HEK293T (cell line): ENCODE measurements around the gene RNF146.
A peak's percentile ranks its signal among the peaks of the same experiment; 100 is the strongest.

Experiments used
- CTCF ChIA-PET: fragments of 350-600 bp; formaldehyde crosslinking; extraction: SDS; loops from one replicate; lab custom pipeline; 2021; ENCODE audit warnings: antibody characterized with exemption, inconsistent platforms; lab: Yijun Ruan, JAX
- POLR2A ChIA-PET: fragments of 350-600 bp; formaldehyde crosslinking; extraction: SDS; loops from one replicate; lab custom pipeline; 2020; ENCODE audit warnings: antibody characterized with exemption, inconsistent platforms; lab: Yijun Ruan, JAX
- DNase-seq: peaks from one replicate; pipeline ENCODE4 v3.0.0; 2012; ENCODE audit warnings: mixed read lengths; ENCODE audit errors: extremely low spot score
- ARNT ChIP-seq: fragments of 450-650 bp; IDR thresholded peaks from 2 replicates; pipeline ENCODE4 v1.6.1; 2017; ENCODE audit warnings: mild to moderate bottlenecking
- BHLHE40 ChIP-seq: fragments of 450-650 bp; IDR thresholded peaks from 2 replicates; pipeline ENCODE4 v1.6.1; 2016; ENCODE audit warnings: mild to moderate bottlenecking, moderate library complexity, borderline replicate concordance
- CTBP1 ChIP-seq: fragments of 450-650 bp; IDR thresholded peaks from 2 replicates; pipeline ENCODE4 v1.6.1; 2016; ENCODE audit warnings: borderline replicate concordance
- ELF4 ChIP-seq: fragments of 450-650 bp; IDR thresholded peaks from 2 replicates; pipeline ENCODE4 v1.6.1; 2017; ENCODE audit warnings: antibody characterized with exemption
- FOXA1 ChIP-seq: fragments of 450-650 bp; IDR thresholded peaks from 2 replicates; pipeline ENCODE4 v1.6.1; 2016; ENCODE audit warnings: mild to moderate bottlenecking
- FOXK2 ChIP-seq: fragments of 450-650 bp; IDR thresholded peaks from 2 replicates; pipeline ENCODE4 v1.6.1; 2016; ENCODE audit warnings: mild to moderate bottlenecking
- FOXM1 ChIP-seq: fragments of 450-650 bp; IDR thresholded peaks from 2 replicates; pipeline ENCODE4 v1.6.1; 2017; ENCODE audit warnings: mild to moderate bottlenecking, borderline replicate concordance
- HDGF ChIP-seq: fragments of 450-650 bp; IDR thresholded peaks from 2 replicates; pipeline ENCODE4 v1.6.1; 2017; ENCODE audit warnings: antibody characterized with exemption, borderline replicate concordance
- L3MBTL2 ChIP-seq: fragments of 450-650 bp; conservative IDR thresholded peaks from 2 replicates; pipeline ENCODE4 v1.6.1; 2016; ENCODE audit warnings: mild to moderate bottlenecking
- LEF1 ChIP-seq: fragments of 450-650 bp; IDR thresholded peaks from 2 replicates; pipeline ENCODE4 v1.6.1; 2017; ENCODE audit warnings: mild to moderate bottlenecking, borderline replicate concordance
- NFRKB ChIP-seq: fragments of 450-650 bp; IDR thresholded peaks from 2 replicates; pipeline ENCODE4 v1.6.1; 2016; ENCODE audit warnings: mild to moderate bottlenecking, moderate library complexity
- PKNOX1 ChIP-seq: fragments of 450-650 bp; IDR thresholded peaks from 2 replicates; pipeline ENCODE4 v1.6.1; 2016
- SP1 ChIP-seq: fragments of 450-650 bp; IDR thresholded peaks from 2 replicates; pipeline ENCODE4 v1.6.1; 2017
- SUZ12 ChIP-seq: fragments of 450-650 bp; IDR thresholded peaks from 2 replicates; pipeline ENCODE4 v1.6.1; 2016; ENCODE audit warnings: mild to moderate bottlenecking
- TARDBP ChIP-seq: fragments of 450-650 bp; IDR thresholded peaks from 2 replicates; pipeline ENCODE4 v1.6.1; 2016
- ZNF384 ChIP-seq: fragments of 450-650 bp; IDR thresholded peaks from 2 replicates; pipeline ENCODE4 v1.6.1; 2016

RNF146 gene

GRCh38 chr6:127266892-127267645, 405 bp downstream of the RNF146 start:
- TF ChIP-seq TARDBP (no peak), L3MBTL2 (peak; percentile 12)
- CTCF ChIA-PET = interaction anchor here (0.6 to 1.8 kb wide), 9 partner anchors 8 to 1955 kb away, joined by 3 to 8 read pairs (median 4); no protein-coding TSS in a partner anchor
- peak; percentile 74 for DNase-seq
- POLR2A ChIA-PET = interaction anchor here (0.7 to 2.8 kb wide), 16 partner anchors 9 to 1281 kb away, joined by 3 to 15 read pairs (median 4); partner anchors contain the start of genes ECHDC1 and TRMT11

- no peak for DNase-seq
- CTCF ChIA-PET = interaction anchor here (1.4 to 1.8 kb wide), 3 partner anchors 11 to 249 kb away, joined by 4 to 8 read pairs (median 5); no protein-coding TSS in a partner anchor
- TF ChIP-seq HDGF = no peak
- peak; percentile 68 for TF ChIP-seq PKNOX1
- POLR2A ChIA-PET = interaction anchor here (0.6 to 2.8 kb wide), 10 partner anchors 8 to 248 kb away, joined by 3 to 15 read pairs (median 4); partner anchors contain the start of gene ECHDC1
These were observed 1.3 kb downstream of the RNF146 start for GRCh38 chr6:127267646-127268625.

- ChIA-PET POLR2A (no interaction called here), CTCF (no interaction called here)
- TF ChIP-seq HDGF (no peak), ZNF384 (no peak), SP1 (no peak)
- DNase-seq = no peak
These were observed 5.9 kb downstream of the RNF146 start for GRCh38 chr6:127272576-127272975.

GRCh38 chr6:127273499-127273898, 6.8 kb downstream of the RNF146 start:
- no peak for DNase-seq
- ChIA-PET CTCF (no interaction called here), POLR2A (no interaction called here)
- no peak for TF ChIP-seq FOXA1
- no peak for TF ChIP-seq SP1
- no peak for TF ChIP-seq LEF1
- TF ChIP-seq TARDBP = no peak
- no peak for TF ChIP-seq ARNT
- TF ChIP-seq BHLHE40 = no peak
- TF ChIP-seq L3MBTL2 = no peak

DNA sequence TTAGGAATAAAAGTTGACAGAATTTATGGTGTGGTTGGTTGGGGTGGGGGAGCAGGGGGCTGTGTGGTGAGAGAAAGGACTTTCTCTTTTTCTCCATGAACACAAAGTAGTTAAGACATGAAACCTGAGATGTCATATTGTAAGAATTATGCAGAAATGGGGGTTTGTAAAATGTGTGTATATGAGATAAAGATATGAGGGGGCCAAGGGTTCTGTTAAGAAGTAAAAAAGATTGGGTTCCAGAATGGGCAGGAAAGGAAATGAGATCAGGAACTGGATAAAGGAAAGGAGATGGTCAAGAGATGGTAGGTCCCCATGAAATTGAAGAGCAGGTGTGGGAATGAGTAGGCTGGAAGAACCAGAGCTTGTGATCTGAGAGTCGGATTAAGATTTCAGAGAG, 9.7 kb downstream of the RNF146 start:
- POLR2A ChIA-PET = no interaction called here
- CTCF ChIA-PET = no interaction called here
- no peak for TF ChIP-seq ZNF384
- TF ChIP-seq ELF4 = no peak
- no peak for TF ChIP-seq BHLHE40
- no peak for TF ChIP-seq PKNOX1
- no peak for TF ChIP-seq TARDBP
- no peak for TF ChIP-seq CTBP1
- no peak for TF ChIP-seq HDGF
- no peak for TF ChIP-seq SP1
- no peak for TF ChIP-seq SUZ12
- no peak for TF ChIP-seq FOXM1
- TF ChIP-seq ARNT = no peak
- TF ChIP-seq L3MBTL2 = no peak
- no peak for TF ChIP-seq FOXK2
- TF ChIP-seq FOXA1 = no peak
- no peak for TF ChIP-seq LEF1
- DNase-seq = no peak

DNA sequence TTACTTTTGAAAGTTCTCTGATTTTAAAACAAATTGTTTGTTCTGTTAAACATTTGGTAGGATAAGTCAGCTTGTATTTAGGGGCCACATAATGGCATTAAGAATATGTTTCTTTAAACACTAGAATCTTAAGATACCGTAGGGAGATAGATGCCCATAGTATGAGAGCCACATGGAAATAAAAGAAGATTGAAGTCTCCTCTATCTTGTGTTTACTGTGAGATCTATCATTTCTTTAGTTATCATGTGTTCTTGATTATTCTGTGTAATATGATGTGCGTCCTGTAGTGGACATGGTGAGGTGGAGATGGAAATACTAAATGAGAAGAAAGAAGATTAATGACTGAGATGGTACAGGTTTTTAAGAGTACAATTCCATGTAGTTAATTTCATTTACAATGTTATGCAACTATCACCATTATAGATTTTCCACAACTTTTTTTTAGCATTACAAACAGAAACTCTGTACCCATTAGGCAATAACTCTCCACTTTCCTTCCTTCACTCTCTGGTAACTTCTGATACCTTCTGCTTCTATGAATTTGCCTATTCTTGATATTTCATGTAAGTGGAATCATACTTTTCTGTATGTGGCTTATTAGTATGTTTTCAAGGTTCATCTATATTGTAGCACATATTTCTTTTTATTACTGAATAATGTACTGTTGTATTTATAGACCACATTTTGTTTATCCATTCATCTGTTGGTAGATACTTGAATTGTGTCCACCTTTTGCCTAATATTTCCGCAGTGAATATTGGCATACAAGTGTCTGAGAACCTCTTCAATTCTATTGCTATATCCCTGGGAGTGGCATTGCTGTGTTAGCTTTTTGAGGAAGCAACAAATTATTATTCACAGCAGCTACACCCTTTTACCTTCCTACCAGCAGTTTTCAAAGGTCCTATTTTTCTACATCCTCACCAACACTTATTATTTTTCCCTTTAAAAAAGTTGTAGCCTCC, 11.5 kb downstream of the RNF146 start:
- no peak for DNase-seq
- POLR2A ChIA-PET = interaction anchor here (1.2 kb wide), 1 partner anchor 11 kb away, joined by 3 read pairs; the partner anchor contains the start of gene RNF146
- TF ChIP-seq CTBP1 (no peak), BHLHE40 (no peak), HDGF (no peak), L3MBTL2 (no peak), PKNOX1 (no peak), TARDBP (no peak), SP1 (no peak), ZNF384 (no peak), NFRKB (no peak)
- CTCF ChIA-PET = interaction anchor here (2.6 kb wide), 1 partner anchor 11 kb away, joined by 8 read pairs; the partner anchor contains the start of gene RNF146
